Tibial nerve (tissue), 4 donors: Measurements from ENCODE around the gene MPZL3. TPM values are rescaled to one million over a fixed set of nuclear protein-coding genes. Genes with fewer than 3 reads are reported as not detected.

ENCODE experiments used
- DNase-seq, 2 donors: peaks; one replicate each; pipeline ENCODE4 v3.0.0-alpha.2; 2019; ENCODE audit warnings: low spot score in 2 of 2
- H3K27ac ChIP-seq, 4 donors: fragments of 200-600 bp; sonication (generic) in 3 of 4; one replicate each; pipeline ENCODE4 v1.5.1; 2017 to 2019; ENCODE audit warnings: mild to moderate bottlenecking in 1 of 4
- H3K27me3 ChIP-seq, 2 donors: fragments of 200-600 bp; sonication (generic) in 1 of 2; one replicate each; pipeline versions ENCODE4 v1.5.1 to v1.6.0; 2017 to 2019
- H3K36me3 ChIP-seq, 3 donors: fragments of 200-600 bp; sonication (generic); one replicate each; pipeline ENCODE4 v1.5.1; 2018 to 2019
- H3K4me1 ChIP-seq, 4 donors: fragments of 200-600 bp; sonication (generic) in 3 of 4; one replicate each; pipeline ENCODE4 v1.5.1; 2017 to 2019
- H3K4me3 ChIP-seq, 4 donors: fragments of 200-600 bp; sonication (generic) in 3 of 4; one replicate each; pipeline ENCODE4 v1.5.1; 2017 to 2019; ENCODE audit warnings: mild to moderate bottlenecking in 1 of 4, moderate library complexity in 1 of 4
- H3K9me3 ChIP-seq, 4 donors: fragments of 200-600 bp; sonication (generic) in 3 of 4; one replicate each; pipeline ENCODE4 v1.5.1; 2017 to 2019
- CTCF ChIP-seq, 5 experiments: fragments of 200-600 bp in 3 of 5; fragments of 450-650 bp in 2 of 5; sonication (generic) in 3 of 5; IDR thresholded peaks; one replicate each; pipeline ENCODE4 v1.5.1; 2016 to 2019; ENCODE audit warnings: antibody characterized with exemption in 5 of 5, mild to moderate bottlenecking in 3 of 5, moderate library complexity in 2 of 5
- EP300 ChIP-seq, 2 donors: sonication (generic); formaldehyde crosslinking; IDR thresholded peaks; one replicate each; pipeline ENCODE4 v1.6.1; 2017; ENCODE audit warnings: antibody characterized with exemption in 2 of 2, mild to moderate bottlenecking in 1 of 2
- POLR2A ChIP-seq, 2 donors: fragments of 450-650 bp; IDR thresholded peaks; one replicate each; pipeline ENCODE4 v1.6.1; 2017; ENCODE audit warnings: antibody characterized with exemption in 2 of 2, mild to moderate bottlenecking in 2 of 2, moderate library complexity in 2 of 2
- WGBS, 2 donors: methylation state at CpG; one replicate each; pipeline ENCODE4 v1.1.5; 2018; 5-methylcytosine and 5-hydroxymethylcytosine counted together
- total RNA-seq, 4 donors: library from RNA; depleted of rRNA; stranded (reverse); fragments of >200 nt; gene quantifications; one replicate each; pipeline ENCODE4 v1.1.0, GENCODE V29; 2016

The MPZL3 gene
- total RNA-seq, 4 donors from 2014 or later: 0.87 to 3.1 (median 1.9) TPM

GRCh38 chr11:118291477-118292135 lies 39.4 kb upstream of the MPZL3 start:
- Histone ChIP-seq H3K36me3 (no peaks in the 10 kb centered on the region), H3K9me3 (no peaks in the 10 kb centered on the region), H3K27me3 (peaks cover 0 to under 1% of the 10 kb centered on the region in 2 donors), H3K4me1 (no peaks in the 10 kb centered on the region), H3K27ac (no peak overlapping the region), H3K4me3 (no peak overlapping the region)
- WGBS, 2 donors: 59 to 67% methylated on average over 9 of the region's 9 CpGs
- TF ChIP-seq POLR2A (IDR thresholded peaks at IDR 0.05) (no peak), EP300 (IDR thresholded peaks at IDR 0.05) (no peak), CTCF (IDR thresholded peaks at IDR 0.05) (no peak)
- DNase-seq: no peak

GRCh38 chr11:118290923-118291322 lies 38.8 kb upstream of the MPZL3 start:
- Histone ChIP-seq H3K36me3 (no peaks in the 10 kb centered on the region), H3K27ac (no peak overlapping the region), H3K9me3 (no peaks in the 10 kb centered on the region), H3K4me3 (no peak overlapping the region), H3K27me3 (peaks cover 0 to 4% of the 10 kb centered on the region in 2 donors), H3K4me1 (no peaks in the 10 kb centered on the region)
- DNase-seq: peak in 1 of 2 donors; percentile 10
- 16 to 26% methylated on average over 9 of the region's 9 CpGs for WGBS, 2 donors
- no peak for TF ChIP-seq POLR2A (IDR thresholded peaks at IDR 0.05)
- peak in 4 of 5 experiments; percentile 8 to 51 (median 31) for TF ChIP-seq CTCF (IDR thresholded peaks at IDR 0.05)
- no peak for TF ChIP-seq EP300 (IDR thresholded peaks at IDR 0.05)

- Histone ChIP-seq H3K9me3 (no peaks in the 10 kb centered on the region), H3K4me1 (no peaks in the 10 kb centered on the region), H3K4me3 (no peak overlapping the region), H3K27me3 (peaks cover 0 to 4% of the 10 kb centered on the region in 2 donors), H3K27ac (no peak overlapping the region), H3K36me3 (no peaks in the 10 kb centered on the region)
- no peak for DNase-seq
- TF ChIP-seq EP300 (IDR thresholded peaks at IDR 0.05) (no peak), POLR2A (IDR thresholded peaks at IDR 0.05) (no peak), CTCF (IDR thresholded peaks at IDR 0.05) (no peak)
These were observed 37.2 kb upstream of the MPZL3 start for GRCh38 chr11:118289401-118289800.

- peaks cover 0 to 4% of the 10 kb centered on the region in 2 donors for H3K27me3 ChIP-seq
- TF ChIP-seq CTCF (IDR thresholded peaks at IDR 0.05): no peak
- DNase-seq: no peak
- no peaks in the 10 kb centered on the region for H3K36me3 ChIP-seq
- H3K4me1 ChIP-seq: no peaks in the 10 kb centered on the region
- no peaks in the 10 kb centered on the region for H3K9me3 ChIP-seq
- 44 to 91% methylated on average over 1 of the region's 1 CpG for WGBS, 2 donors
- no peak overlapping the region for H3K27ac ChIP-seq
- no peak overlapping the region for H3K4me3 ChIP-seq
These were observed 34.8 kb upstream of the MPZL3 start for GRCh38 chr11:118287006-118287405.

GRCh38 chr11:118286545-118286944 lies 34.4 kb upstream of the MPZL3 start:
- WGBS, 2 donors: 74 to 87% methylated on average over 2 of the region's 2 CpGs
- TF ChIP-seq EP300 (IDR thresholded peaks at IDR 0.05): no peak
- TF ChIP-seq CTCF (IDR thresholded peaks at IDR 0.05): no peak
- no peak for TF ChIP-seq POLR2A (IDR thresholded peaks at IDR 0.05)

More at GRCh38 chr11:118286545-118286944, 34.4 kb upstream of the MPZL3 start:
- DNase-seq: no peak
- Histone ChIP-seq H3K4me3 (no peak overlapping the region), H3K9me3 (no peaks in the 10 kb centered on the region), H3K36me3 (no peaks in the 10 kb centered on the region), H3K27me3 (peaks cover 0 to 4% of the 10 kb centered on the region in 2 donors), H3K4me1 (no peaks in the 10 kb centered on the region), H3K27ac (no peak overlapping the region)
